ENCODE data around the gene LIN54. TPM values are rescaled to one million over a fixed set of nuclear protein-coding genes. Genes with fewer than 3 reads are reported as not detected.

The LIN54 gene
- total and polyA plus RNA-seq, 9 of the 15 experiments (the other 6 are each of a cell fraction or from before 2014, with no cell fraction given), result 2.2 to 22.5 (median 15.8) TPM

DNA sequence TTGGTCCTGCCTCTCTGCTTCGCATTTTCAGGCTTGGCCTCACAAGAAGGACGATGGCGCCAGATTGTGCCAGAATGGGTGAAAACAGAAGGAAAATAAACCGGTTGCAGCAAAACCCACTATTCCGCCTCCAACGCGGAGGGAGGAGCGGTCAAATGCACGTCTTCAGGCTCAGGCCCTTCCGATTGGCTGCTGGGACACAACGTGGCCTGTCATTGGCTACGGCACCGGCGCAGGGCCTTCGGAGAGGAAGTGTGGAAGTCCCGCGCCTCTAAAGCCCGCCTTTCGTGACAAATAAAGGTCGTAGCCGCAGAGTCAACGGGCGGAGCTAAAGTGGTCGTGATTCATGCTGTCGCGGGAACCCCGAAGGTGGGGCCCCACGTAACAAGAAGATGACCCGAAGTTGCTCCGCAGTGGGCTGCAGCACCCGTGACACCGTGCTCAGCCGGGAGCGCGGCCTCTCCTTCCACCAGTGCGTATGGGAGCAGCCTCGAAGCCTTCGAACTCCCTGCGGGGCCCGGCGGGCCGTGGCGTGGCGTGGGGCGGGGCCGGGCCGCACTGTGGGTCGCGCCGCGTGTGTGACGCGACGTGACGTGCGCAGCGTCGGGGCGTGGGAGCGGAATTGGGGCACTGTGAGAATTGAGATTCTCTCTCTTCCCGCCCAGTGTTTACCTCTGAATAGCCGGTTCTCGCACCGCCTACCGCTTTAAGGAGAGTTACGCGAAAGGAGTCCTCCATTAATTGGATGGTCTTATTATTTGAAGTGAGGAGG lies 110.0 kb downstream of the LIN54 start, which contains the start of gene THAP9 (continued):
- no peak for TF ChIP-seq ZBTB26 (CRISPR knock-in tag; IDR thresholded peaks at IDR 0.05)
- TF ChIP-seq MYBL2 (IDR thresholded peaks at IDR 0.05; ENCODE audit: low read depth), result 0 out of 2 replicates have a peak, but pooled peaks have one; percentile 29
- TF ChIP-seq MYBL2 (CRISPR knock-in tag; IDR thresholded peaks at IDR 0.05; ENCODE audit: borderline replicate concordance), result no peak
- no peak for TF ChIP-seq ZNF175 (CRISPR knock-in tag; IDR thresholded peaks at IDR 0.05; ENCODE audit: low read depth)
- TF ChIP-seq U2AF1 (optimal IDR thresholded peaks at IDR 0.05; ENCODE audit: low read depth, low read length), result no peak
- peak; percentile 34; the same call in 1 of the 2 replicates for TF ChIP-seq NFIC (IDR thresholded peaks at IDR 0.05)
- TF ChIP-seq ZNF444 (CRISPR knock-in tag; IDR thresholded peaks at IDR 0.05), result no peak
- TF ChIP-seq, protein P1, sequence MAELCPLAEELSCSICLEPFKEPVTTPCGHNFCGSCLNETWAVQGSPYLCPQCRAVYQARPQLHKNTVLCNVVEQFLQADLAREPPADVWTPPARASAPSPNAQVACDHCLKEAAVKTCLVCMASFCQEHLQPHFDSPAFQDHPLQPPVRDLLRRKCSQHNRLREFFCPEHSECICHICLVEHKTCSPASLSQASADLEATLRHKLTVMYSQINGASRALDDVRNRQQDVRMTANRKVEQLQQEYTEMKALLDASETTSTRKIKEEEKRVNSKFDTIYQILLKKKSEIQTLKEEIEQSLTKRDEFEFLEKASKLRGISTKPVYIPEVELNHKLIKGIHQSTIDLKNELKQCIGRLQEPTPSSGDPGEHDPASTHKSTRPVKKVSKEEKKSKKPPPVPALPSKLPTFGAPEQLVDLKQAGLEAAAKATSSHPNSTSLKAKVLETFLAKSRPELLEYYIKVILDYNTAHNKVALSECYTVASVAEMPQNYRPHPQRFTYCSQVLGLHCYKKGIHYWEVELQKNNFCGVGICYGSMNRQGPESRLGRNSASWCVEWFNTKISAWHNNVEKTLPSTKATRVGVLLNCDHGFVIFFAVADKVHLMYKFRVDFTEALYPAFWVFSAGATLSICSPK (IDR thresholded peaks at IDR 0.05; ENCODE audit: borderline replicate concordance), result no peak
- peak; percentile 95 for TF ChIP-seq NFYB (IDR thresholded peaks at IDR 0.05; ENCODE audit: extremely low read depth, insufficient read length)
- peak; percentile 81 for TF ChIP-seq KLF13 (tag; IDR thresholded peaks at IDR 0.05; ENCODE audit: borderline replicate concordance, low read depth)
- TF ChIP-seq, protein P2, sequence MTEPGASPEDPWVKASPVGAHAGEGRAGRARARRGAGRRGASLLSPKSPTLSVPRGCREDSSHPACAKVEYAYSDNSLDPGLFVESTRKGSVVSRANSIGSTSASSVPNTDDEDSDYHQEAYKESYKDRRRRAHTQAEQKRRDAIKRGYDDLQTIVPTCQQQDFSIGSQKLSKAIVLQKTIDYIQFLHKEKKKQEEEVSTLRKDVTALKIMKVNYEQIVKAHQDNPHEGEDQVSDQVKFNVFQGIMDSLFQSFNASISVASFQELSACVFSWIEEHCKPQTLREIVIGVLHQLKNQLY (CRISPR knock-in tag; conservative IDR thresholded peaks at IDR 0.05), result peak in 1 of 2 experiments; percentile 54; a peak in 1 of 4 replicates
- TF ChIP-seq SP2 (IDR thresholded peaks at IDR 0.05; ENCODE audit: extremely low read depth, low read depth, low read length, poor library complexity, severe bottlenecking), result peak; percentile 73
- no peak for TF ChIP-seq POLR3A (IDR thresholded peaks at IDR 0.05; ENCODE audit: borderline replicate concordance, extremely low read depth, insufficient read depth, insufficient read length)
- no peak for TF ChIP-seq SAFB2 (IDR thresholded peaks at IDR 0.05; ENCODE audit: borderline replicate concordance, low read depth, low read length, severe bottlenecking)
- no peak; the same call in 1 of the 2 replicates for TF ChIP-seq HDAC2 (IDR thresholded peaks at IDR 0.05)
- TF ChIP-seq ZNF239 (CRISPR knock-in tag; IDR thresholded peaks at IDR 0.05), result no peak
- peak; percentile 54 for TF ChIP-seq DPF2 (IDR thresholded peaks at IDR 0.05)
- TF ChIP-seq FOXJ3 (CRISPR knock-in tag; IDR thresholded peaks at IDR 0.05), result no peak
- TF ChIP-seq GTF2E2 (tag; IDR thresholded peaks at IDR 0.05), result peak; percentile 76
- TF ChIP-seq LCOR (CRISPR knock-in tag; IDR thresholded peaks at IDR 0.05), result peak; percentile 95
- TF ChIP-seq ZNF384 (IDR thresholded peaks at IDR 0.05; ENCODE audit: low read depth, low read length), result no peak
- TF ChIP-seq HEY1 (CRISPR knock-in tag; IDR thresholded peaks at IDR 0.05; ENCODE audit: borderline replicate concordance), result no peak
- peak in 1 of 2 experiments; percentile 3; a peak in 1 of 4 replicates for TF ChIP-seq CSDE1 (IDR thresholded peaks at IDR 0.05)
- peak; percentile 30 for TF ChIP-seq HCFC1 (IDR thresholded peaks at IDR 0.05; ENCODE audit: low read depth, low read length)
- no peak for TF ChIP-seq BACH1 (tag; IDR thresholded peaks at IDR 0.05)
- TF ChIP-seq ZNF311 (CRISPR knock-in tag; IDR thresholded peaks at IDR 0.05), result no peak
